Measurements from ENCODE around the gene FNDC11. TPM values are rescaled to one million over a fixed set of nuclear protein-coding genes. Genes with fewer than 3 reads are reported as not detected.
A peak's percentile ranks its signal among the peaks of the same experiment; 100 is the strongest.
"Not testable (repeated sequence)": the region's sequence is repeated elsewhere in the genome, so short reads cannot be mapped to it uniquely, and the experiment has no call there.

Gene FNDC11
- total and polyA plus RNA-seq, 8 donors, result 0.06 to 0.35 (median 0.17) TPM; not detected in 2

GRCh38 chr20:63567386-63568169 lies 13.6 kb downstream of the FNDC11 start:
- Histone ChIP-seq H3K4me3 (no peak overlapping the region), H3K27me3 (no peaks in the 10 kb centered on the region), H3K4me1 (no peaks in the 10 kb centered on the region), H3K27ac (no peak overlapping the region), H3K36me3 (peaks cover 0 to 7% (median 0%) of the 10 kb centered on the region in 3 donors), H3K9me3 (no peaks in the 10 kb centered on the region)
- FAIRE-seq (no peak), DNase-seq (peak in 1 of 6 donors; percentile 74), ATAC-seq (peak in 3 of 4 donors; percentile 4 to 67 (median 60))
- intact Hi-C loops (cut with DNase I), result no loop called here
- WGBS, 2 donors, result 86 to 92% methylated on average over 36 to 37 of the region's 37 CpGs
- no peak for TF ChIP-seq CTCF (IDR thresholded peaks at IDR 0.05)

GRCh38 chr20:63568170-63568981 lies 14.4 kb downstream of the FNDC11 start:
- no peaks in the 10 kb centered on the region for H3K36me3 ChIP-seq
- H3K9me3 ChIP-seq, result no peaks in the 10 kb centered on the region
- DNase-seq (peak in 2 of 6 donors; percentile 36 to 77), FAIRE-seq (no peak), ATAC-seq (no peak)
- H3K4me3 ChIP-seq, result no peak overlapping the region
- WGBS, 2 donors, result 90 to 94% methylated on average over 40 to 43 of the region's 43 CpGs
- H3K27ac ChIP-seq, result no peak overlapping the region
- intact Hi-C loops (cut with DNase I), result no loop called here
- TF ChIP-seq CTCF (IDR thresholded peaks at IDR 0.05), result no peak
- peaks cover 0 to 7% (median 6%) of the 10 kb centered on the region in 3 donors for H3K4me1 ChIP-seq
- no peaks in the 10 kb centered on the region for H3K27me3 ChIP-seq

- Histone ChIP-seq H3K27ac (no peak overlapping the region), H3K9me3 (no peaks in the 10 kb centered on the region), H3K4me1 (peaks cover 0 to 8% (median 7%) of the 10 kb centered on the region in 3 donors), H3K36me3 (no peaks in the 10 kb centered on the region), H3K4me3 (no peak overlapping the region), H3K27me3 (no peaks in the 10 kb centered on the region)
- TF ChIP-seq CTCF (IDR thresholded peaks at IDR 0.05), result no peak
- intact Hi-C loops (cut with DNase I), result no loop called here
- no peak for ATAC-seq
- peak in 2 of 6 donors; percentile 49 to 74 for DNase-seq
- 92 to 94% methylated on average over 46 of the region's 46 CpGs for WGBS, 2 donors
- no peak for FAIRE-seq
Observed at GRCh38 chr20:63568986-63569949, 15.3 kb downstream of the FNDC11 start.

- ATAC-seq (no peak), DNase-seq (peak in 2 of 6 donors; percentile 38 to 64), FAIRE-seq (no peak)
- intact Hi-C loops (cut with DNase I), result no loop called here
- no peak overlapping the region for H3K27ac ChIP-seq
- H3K9me3 ChIP-seq, result no peaks in the 10 kb centered on the region
- H3K27me3 ChIP-seq, result no peaks in the 10 kb centered on the region
- H3K36me3 ChIP-seq, result no peaks in the 10 kb centered on the region
- no peak for TF ChIP-seq CTCF (IDR thresholded peaks at IDR 0.05)
- H3K4me1 ChIP-seq, result peaks cover 0 to 8% (median 7%) of the 10 kb centered on the region in 3 donors
- H3K4me3 ChIP-seq, result no peak overlapping the region
- 90 to 93% methylated on average over 28 of the region's 28 CpGs for WGBS, 2 donors
Observed at GRCh38 chr20:63570281-63571086, 16.5 kb downstream of the FNDC11 start.

- H3K36me3 ChIP-seq; H3K9me3 ChIP-seq; DNase-seq; H3K4me3 ChIP-seq; ATAC-seq; H3K27ac ChIP-seq; FAIRE-seq; H3K4me1 ChIP-seq; intact Hi-C loops (cut with DNase I); H3K27me3 ChIP-seq: not testable (repeated sequence)
- WGBS, 2 donors, result 55 to 62% methylated on average over 3 to 8 of the region's 11 CpGs
Observed at GRCh38 chr20:63571087-63571478, 17.1 kb downstream of the FNDC11 start.
